ENCODE measurements around the gene SCAF1. TPM values are rescaled to one million over a fixed set of nuclear protein-coding genes. Genes with fewer than 3 reads are reported as not detected.

SCAF1 gene
- total and polyA plus RNA-seq, 9 of the 15 experiments (the other 6 are each of a cell fraction or from before 2014, with no cell fraction given), result 0.20 to 79.0 (median 4.9) TPM

GRCh38 chr19:49676136-49676783 is 34.3 kb downstream of the SCAF1 start (continued):
- TF ChIP-seq, protein P1, sequence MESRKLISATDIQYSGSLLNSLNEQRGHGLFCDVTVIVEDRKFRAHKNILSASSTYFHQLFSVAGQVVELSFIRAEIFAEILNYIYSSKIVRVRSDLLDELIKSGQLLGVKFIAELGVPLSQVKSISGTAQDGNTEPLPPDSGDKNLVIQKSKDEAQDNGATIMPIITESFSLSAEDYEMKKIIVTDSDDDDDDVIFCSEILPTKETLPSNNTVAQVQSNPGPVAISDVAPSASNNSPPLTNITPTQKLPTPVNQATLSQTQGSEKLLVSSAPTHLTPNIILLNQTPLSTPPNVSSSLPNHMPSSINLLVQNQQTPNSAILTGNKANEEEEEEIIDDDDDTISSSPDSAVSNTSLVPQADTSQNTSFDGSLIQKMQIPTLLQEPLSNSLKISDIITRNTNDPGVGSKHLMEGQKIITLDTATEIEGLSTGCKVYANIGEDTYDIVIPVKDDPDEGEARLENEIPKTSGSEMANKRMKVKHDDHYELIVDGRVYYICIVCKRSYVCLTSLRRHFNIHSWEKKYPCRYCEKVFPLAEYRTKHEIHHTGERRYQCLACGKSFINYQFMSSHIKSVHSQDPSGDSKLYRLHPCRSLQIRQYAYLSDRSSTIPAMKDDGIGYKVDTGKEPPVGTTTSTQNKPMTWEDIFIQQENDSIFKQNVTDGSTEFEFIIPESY (CRISPR knock-in tag; IDR thresholded peaks at IDR 0.05), result 0 out of 2 replicates have a peak, but pooled peaks have one; percentile 65
- TF ChIP-seq ARHGAP35 (IDR thresholded peaks at IDR 0.05; ENCODE audit: partially characterized antibody) (no peak), MED1 (CRISPR knock-in tag; IDR thresholded peaks at IDR 0.05; ENCODE audit: borderline replicate concordance) (no peak), CHCHD3 (CRISPR knock-in tag; IDR thresholded peaks at IDR 0.05) (no peak), SP2 (IDR thresholded peaks at IDR 0.05; ENCODE audit: extremely low read depth, low read depth, low read length, poor library complexity, severe bottlenecking) (peak; percentile 45), VEZF1 (CRISPR knock-in tag; IDR thresholded peaks at IDR 0.05) (no peak), EGR1 (conservative IDR thresholded peaks at IDR 0.05) (peak; percentile 74), PHF21A (IDR thresholded peaks at IDR 0.05; ENCODE audit: borderline replicate concordance, low read depth) (peak; percentile 77; the same call in 1 of the 2 replicates), ZNF639 (CRISPR knock-in tag; conservative IDR thresholded peaks at IDR 0.05 in 1 of 2, IDR thresholded peaks at IDR 0.05 in 1 of 2) (0 out of 4 replicates have a peak, but pooled peaks of 1 of the 2 experiments have one; percentile 10), BCL6 (CRISPR knock-in tag; IDR thresholded peaks at IDR 0.05) (no peak), RERE (CRISPR knock-in tag; IDR thresholded peaks at IDR 0.05; ENCODE audit: borderline replicate concordance) (0 out of 2 replicates have a peak, but pooled peaks have one; percentile 74)
- TF ChIP-seq, protein P2, sequence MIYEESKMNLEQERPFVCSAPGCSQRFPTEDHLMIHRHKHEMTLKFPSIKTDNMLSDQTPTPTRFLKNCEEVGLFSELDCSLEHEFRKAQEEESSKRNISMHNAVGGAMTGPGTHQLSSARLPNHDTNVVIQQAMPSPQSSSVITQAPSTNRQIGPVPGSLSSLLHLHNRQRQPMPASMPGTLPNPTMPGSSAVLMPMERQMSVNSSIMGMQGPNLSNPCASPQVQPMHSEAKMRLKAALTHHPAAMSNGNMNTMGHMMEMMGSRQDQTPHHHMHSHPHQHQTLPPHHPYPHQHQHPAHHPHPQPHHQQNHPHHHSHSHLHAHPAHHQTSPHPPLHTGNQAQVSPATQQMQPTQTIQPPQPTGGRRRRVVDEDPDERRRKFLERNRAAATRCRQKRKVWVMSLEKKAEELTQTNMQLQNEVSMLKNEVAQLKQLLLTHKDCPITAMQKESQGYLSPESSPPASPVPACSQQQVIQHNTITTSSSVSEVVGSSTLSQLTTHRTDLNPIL (CRISPR knock-in tag; IDR thresholded peaks at IDR 0.05), result no peak
- TF ChIP-seq, protein P3, sequence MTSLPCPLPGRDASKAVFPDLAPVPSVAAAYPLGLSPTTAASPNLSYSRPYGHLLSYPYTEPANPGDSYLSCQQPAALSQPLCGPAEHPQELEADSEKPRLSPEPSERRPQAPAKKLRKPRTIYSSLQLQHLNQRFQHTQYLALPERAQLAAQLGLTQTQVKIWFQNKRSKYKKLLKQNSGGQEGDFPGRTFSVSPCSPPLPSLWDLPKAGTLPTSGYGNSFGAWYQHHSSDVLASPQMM (CRISPR knock-in tag; IDR thresholded peaks at IDR 0.05), result no peak

Data from K562 (cell line).